GM23248 (cell line): ENCODE data around the gene PNPLA7.

Experiments
- EZH2 ChIP-seq: fragments of 200-600 bp; sonication (generic); IDR thresholded peaks from 2 replicates; pipeline ENCODE4 v1.6.1; 2018; ENCODE audit warnings: antibody characterized with exemption, mild to moderate bottlenecking; ENCODE audit not compliant: insufficient read depth, poor library complexity, severe bottlenecking
- EZH2phosphoT487 ChIP-seq: fragments of 200-600 bp; sonication (generic); IDR thresholded peaks from 2 replicates; pipeline ENCODE4 v1.6.1; 2018; ENCODE audit warnings: antibody characterized with exemption, moderate library complexity, mild to moderate bottlenecking, low read depth; ENCODE audit not compliant: insufficient read depth

GRCh38 chr9:137516144-137516917, 33.9 kb downstream of the PNPLA7 start:
- TF ChIP-seq EZH2 (no peak), EZH2phosphoT487 (no peak)
